Natural killer cell (primary cell): ENCODE data around the gene SMARCAL1. TPM values are rescaled to one million over a fixed set of nuclear protein-coding genes. Genes with fewer than 3 reads are reported as not detected.
"Not testable (repeated sequence)": the region's sequence is repeated elsewhere in the genome, so short reads cannot be mapped to it uniquely, and the experiment has no call there.

Experiments
- ATAC-seq, 3 donors: fragments of 150-1000 bp in 2 of 3; fragments of 200-7000 bp in 1 of 3; cut with Tn5 transposase; 1 replicate in 1 of 3; 2 replicates in 2 of 3; pipeline ENCODE4 v1.10.0; 2021; ENCODE audit warnings: mild to moderate bottlenecking in 2 of 3, moderate library complexity in 2 of 3
- DNase-seq, 2 donors: peaks; one replicate each; pipeline versions ENCODE4 v3.0.0 to v3.0.0-alpha.2; 2013 to 2021; ENCODE audit warnings: mixed read lengths in 1 of 2
- H3K27ac ChIP-seq: one replicate; pipeline ENCODE4 v1.5.1; 2013; ENCODE audit warnings: mild to moderate bottlenecking, low read length
- H3K27me3 ChIP-seq: one replicate; pipeline ENCODE4 v1.6.1; 2013; ENCODE audit warnings: low read length; ENCODE audit not compliant: control insufficient read depth, insufficient read depth
- H3K36me3 ChIP-seq: one replicate; pipeline ENCODE4 v1.6.1; 2013; ENCODE audit warnings: low read length; ENCODE audit not compliant: control insufficient read depth, insufficient read depth
- H3K4me1 ChIP-seq: one replicate; pipeline ENCODE4 v1.6.1; 2013; ENCODE audit warnings: low read length; ENCODE audit not compliant: control insufficient read depth, insufficient read depth
- H3K4me3 ChIP-seq: one replicate; pipeline ENCODE4 v1.5.1; 2013; ENCODE audit warnings: low read length
- H3K9me3 ChIP-seq: one replicate; pipeline ENCODE4 v1.6.1; 2013; ENCODE audit warnings: low read length; ENCODE audit not compliant: control insufficient read depth, insufficient read depth
- H3K27ac Mint-ChIP-seq, 2 donors: one replicate each; pipeline ENCODE4 v1.8.0; 2022; ENCODE audit warnings: mild to moderate bottlenecking in 2 of 2, mixed read lengths in 2 of 2, moderate library complexity in 1 of 2
- H3K27me3 Mint-ChIP-seq, 2 donors: one replicate each; pipeline ENCODE4 v1.8.0; 2022; ENCODE audit warnings: low read depth in 2 of 2, mixed read lengths in 2 of 2
- H3K36me3 Mint-ChIP-seq: one replicate; pipeline ENCODE4 v1.8.0; 2022; ENCODE audit warnings: mixed read lengths
- H3K4me1 Mint-ChIP-seq, 2 donors: one replicate each; pipeline ENCODE4 v1.8.0; 2022; ENCODE audit warnings: mixed read lengths in 2 of 2
- H3K4me3 Mint-ChIP-seq: one replicate; pipeline ENCODE4 v1.8.0; 2022; ENCODE audit warnings: mild to moderate bottlenecking, moderate library complexity, mixed read lengths
- H3K9me3 Mint-ChIP-seq, 2 donors: one replicate each; pipeline ENCODE4 v1.8.0; 2022; ENCODE audit warnings: mixed read lengths in 2 of 2
- CTCF ChIP-seq: fragments of 200-600 bp; IDR thresholded peaks from one replicate; pipeline ENCODE4 v1.8.0; 2022; ENCODE audit warnings: antibody characterized with exemption
- WGBS: methylation state at CpG from one replicate; pipeline ENCODE4 v1.1.7; 2013; ENCODE audit warnings: missing lambda C conversion rate; ENCODE audit not compliant: insufficient coverage; 5-methylcytosine and 5-hydroxymethylcytosine counted together
- intact Hi-C: fragments of 100-400 bp; cut with micrococcal nuclease; formaldehyde crosslinking; loops from one replicate; pipeline ENCODE4 v1.14.2; 2022
- total RNA-seq, 4 donors: library from RNA; stranded (reverse); fragments of 120-200 nt in 1 of 4; gene quantifications; one replicate each; pipeline versions ENCODE4 v1.2.3 to v1.2.4, GENCODE V29; 2013 to 2022

Gene SMARCAL1
- total RNA-seq, 3 donors from 2014 or later (not counting 1 experiment from before 2014, with no cell fraction given) = 18.7 to 25.6 (median 22.8) TPM

DNA sequence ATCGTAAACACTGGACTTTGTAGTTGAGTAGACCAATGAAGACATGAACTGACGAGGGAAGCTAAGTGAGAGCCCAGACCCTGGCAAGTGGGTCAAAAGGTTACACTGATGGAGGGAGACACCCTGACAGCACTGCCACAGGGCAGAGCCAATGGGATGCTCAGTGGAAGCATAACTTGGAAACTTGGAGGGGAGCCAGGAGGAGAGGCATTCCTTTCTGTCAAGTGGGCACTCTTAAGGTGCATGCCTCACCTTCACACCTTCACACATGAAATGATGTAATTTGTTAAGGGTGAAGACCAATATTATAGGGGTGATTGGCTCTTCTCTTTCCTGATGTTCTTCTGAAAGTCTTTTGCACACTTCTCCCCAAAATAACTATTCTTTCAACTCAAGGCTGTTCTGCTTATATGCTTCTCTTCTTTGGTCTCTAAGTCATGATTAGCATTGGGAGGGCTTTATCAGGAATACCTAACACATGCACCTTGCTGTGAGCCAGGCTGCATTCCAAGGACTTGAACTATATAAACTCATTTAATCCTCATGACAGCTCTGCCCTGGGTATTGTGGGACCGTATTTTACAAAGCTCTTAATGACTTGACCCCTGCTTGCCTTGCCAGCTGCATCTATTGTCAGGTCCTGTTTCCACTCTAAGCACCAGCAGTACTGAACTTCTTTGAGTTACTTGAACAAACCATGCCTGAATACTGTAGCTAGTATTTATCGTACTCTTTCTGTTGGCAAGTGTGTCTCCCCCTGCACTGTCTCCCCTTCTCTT lies 105.4 kb downstream of the SMARCAL1 start:
- Mint-ChIP-seq H3K36me3 (no peaks in the 10 kb centered on the region), H3K4me3 (no peak overlapping the region), H3K27ac (no peak overlapping the region), H3K4me1 (peaks cover 6 to 7% of the 10 kb centered on the region in 2 donors), H3K9me3 (no peaks in the 10 kb centered on the region), H3K27me3 (no peaks in the 10 kb centered on the region)
- no peak for TF ChIP-seq CTCF
- H3K27me3 ChIP-seq = no peaks in the 10 kb centered on the region
- H3K36me3 ChIP-seq = no peaks in the 10 kb centered on the region
- intact Hi-C loops = loop anchor here (5.0 kb wide), 2 partner anchors 995 to 1195 kb away; no protein-coding TSS in a partner anchor
- H3K4me3 ChIP-seq = no peak overlapping the region
- DNase-seq = no peak
- WGBS = 98% methylated on average over 4 of the region's 4 CpGs
- no peak for ATAC-seq
- H3K27ac ChIP-seq = no peak overlapping the region
- no peaks in the 10 kb centered on the region for H3K9me3 ChIP-seq
- no peaks in the 10 kb centered on the region for H3K4me1 ChIP-seq

- ATAC-seq = not testable (repeated sequence)
Measured at GRCh38 chr2:216518566-216519119, 106.4 kb downstream of the SMARCAL1 start.

GRCh38 chr2:216519154-216519762 lies 107.0 kb downstream of the SMARCAL1 start:
- Mint-ChIP-seq H3K27me3 (no peaks in the 10 kb centered on the region), H3K4me3 (no peak overlapping the region), H3K27ac (no peak overlapping the region), H3K4me1 (peaks cover 6 to 7% of the 10 kb centered on the region in 2 donors), H3K9me3 (no peaks in the 10 kb centered on the region), H3K36me3 (no peaks in the 10 kb centered on the region)
- H3K9me3 ChIP-seq = no peaks in the 10 kb centered on the region
- 70% methylated on average over 3 of the region's 3 CpGs for WGBS
- peak; percentile 72 to 84 (median 83) for ATAC-seq
- no peak overlapping the region for H3K27ac ChIP-seq
- no peaks in the 10 kb centered on the region for H3K4me1 ChIP-seq
- H3K27me3 ChIP-seq = no peaks in the 10 kb centered on the region
- H3K36me3 ChIP-seq = no peaks in the 10 kb centered on the region
- peak; percentile 29 to 77 for DNase-seq
- peak; percentile 89 for TF ChIP-seq CTCF
- intact Hi-C loops = loop anchor here (1.0 to 5.0 kb wide), 3 partner anchors 147 to 1193 kb away; no protein-coding TSS in a partner anchor
- H3K4me3 ChIP-seq = no peak overlapping the region

More at GRCh38 chr2:216518566-216519119, 106.4 kb downstream of the SMARCAL1 start:
- not testable (repeated sequence) for H3K4me1 ChIP-seq, H3K27me3 Mint-ChIP-seq, H3K27ac ChIP-seq, DNase-seq, H3K4me3 Mint-ChIP-seq, H3K36me3 Mint-ChIP-seq, H3K4me1 Mint-ChIP-seq, H3K27ac Mint-ChIP-seq, H3K27me3 ChIP-seq, H3K36me3 ChIP-seq, H3K9me3 ChIP-seq, H3K4me3 ChIP-seq, H3K9me3 Mint-ChIP-seq
- intact Hi-C loops = loop anchor here (1.0 to 5.0 kb wide), 3 partner anchors 148 to 1194 kb away; no protein-coding TSS in a partner anchor
- WGBS = 91% methylated on average over 8 of the region's 9 CpGs

- Histone ChIP-seq H3K36me3 (no peaks in the 10 kb centered on the region), H3K9me3 (no peaks in the 10 kb centered on the region), H3K27ac (no peak overlapping the region), H3K4me1 (no peaks in the 10 kb centered on the region), H3K27me3 (no peaks in the 10 kb centered on the region), H3K4me3 (no peak overlapping the region)
- Mint-ChIP-seq H3K4me1 (peaks cover 6 to 7% of the 10 kb centered on the region in 2 donors), H3K9me3 (no peaks in the 10 kb centered on the region), H3K36me3 (no peaks in the 10 kb centered on the region), H3K27ac (no peak overlapping the region), H3K27me3 (no peaks in the 10 kb centered on the region), H3K4me3 (no peak overlapping the region)
- no peak for DNase-seq
- ATAC-seq = no peak
- intact Hi-C loops = no loop called here
- WGBS = 95% methylated on average over 4 of the region's 4 CpGs
- TF ChIP-seq CTCF = no peak
Measured at GRCh38 chr2:216520112-216520511, 107.8 kb downstream of the SMARCAL1 start.
